Posterior vena cava (tissue), 2 donors: ENCODE data around the gene RGP1. TPM values are rescaled to one million over a fixed set of nuclear protein-coding genes. Genes with fewer than 3 reads are reported as not detected.

Experiments used
- DNase-seq: peaks from one replicate; pipeline ENCODE4 v3.0.0-alpha.2; 2020; ENCODE audit warnings: low spot score
- intact Hi-C, 2 donors: fragments of 100-400 bp; cut with DNase I; formaldehyde crosslinking; loops; one replicate each; pipeline versions ENCODE4 v1.14.1 to v1.14.2; 2022 to 2023
- total RNA-seq, 2 donors: library from RNA; stranded (reverse); fragmentation: NEBNext Ultra II Directional; extraction: Animal tissue kit (Norgen Biotek cat#: 25700); gene quantifications; one replicate each; pipeline ENCODE4 v1.2.1, GENCODE V29; 2021
- donor health status: DM: yes; HTN: yes; CAD: no.
- donor health status: DM: yes; HTN: yes; CAD: no.

RGP1 gene
- total RNA-seq, 2 donors from 2014 or later, result 27.8 to 29.5 TPM

- intact Hi-C loops, result no loop called here
- no peak for DNase-seq
These were observed 9.5 kb downstream of the RGP1 start for GRCh38 chr9:35758475-35759050.

DNA sequence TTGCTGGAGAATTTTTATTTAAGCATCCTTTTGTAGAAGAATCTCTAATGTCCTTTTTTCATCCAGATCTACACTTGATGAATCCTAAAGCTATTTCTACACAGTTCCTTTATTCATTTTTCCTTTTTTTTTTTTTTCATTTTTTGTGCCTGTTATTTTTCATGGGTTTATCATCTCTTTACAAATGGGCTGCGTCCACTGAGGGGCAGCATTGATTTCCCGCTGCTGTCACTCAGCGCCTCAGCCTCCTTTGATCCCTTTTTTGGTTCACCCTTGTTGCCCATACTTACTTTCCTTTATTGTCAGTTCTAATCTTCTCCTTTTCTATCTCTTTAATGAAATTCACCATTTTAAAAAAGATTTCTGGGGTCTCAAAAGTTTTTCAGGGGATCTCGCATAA, 10.7 kb downstream of the RGP1 start:
- intact Hi-C loops, result no loop called here
- DNase-seq, result no peak

GRCh38 chr9:35760651-35761050, 11.6 kb downstream of the RGP1 start:
- DNase-seq, result no peak
- intact Hi-C loops, result no loop called here

DNA sequence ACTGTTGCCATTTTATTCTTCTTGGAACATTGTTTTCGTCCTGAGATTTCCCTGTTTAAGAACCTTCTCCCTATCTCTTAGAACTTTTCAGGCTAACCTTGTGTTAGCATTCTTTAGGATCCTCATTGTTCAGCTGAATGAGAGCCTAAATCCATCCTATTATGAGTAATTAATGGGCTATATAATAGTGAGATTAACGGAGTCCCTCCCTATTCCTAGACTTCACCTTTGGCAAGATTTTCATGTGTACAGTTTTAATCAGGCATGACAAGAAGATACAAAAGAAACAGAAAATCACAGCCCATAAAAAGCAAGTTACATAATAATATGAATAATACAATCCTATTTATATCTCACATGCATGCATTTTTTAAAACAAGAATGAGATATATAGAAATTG, 14.1 kb downstream of the RGP1 start:
- intact Hi-C loops, result no loop called here
- no peak for DNase-seq

DNA sequence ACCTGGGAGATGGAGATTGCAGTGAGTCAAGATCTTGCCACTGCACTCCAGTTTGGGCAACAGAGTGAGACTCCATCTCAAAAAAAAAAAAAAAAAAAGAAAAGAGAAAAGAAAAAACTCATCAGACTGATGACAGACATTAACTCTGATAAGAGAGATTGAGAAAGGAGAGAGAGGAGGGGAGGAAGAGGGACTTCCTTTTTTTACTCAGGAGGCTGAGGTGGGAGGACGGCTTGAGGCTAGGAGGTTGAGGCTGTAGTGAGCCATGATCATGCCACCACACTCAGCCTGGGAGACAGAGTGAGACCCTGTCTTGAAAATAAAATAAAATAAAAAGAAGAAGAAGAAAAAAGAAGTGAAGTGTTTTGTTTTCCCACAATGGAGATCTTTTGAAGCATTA, 14.7 kb downstream of the RGP1 start:
- intact Hi-C loops, result no loop called here
- no peak for DNase-seq

- intact Hi-C loops, result no loop called here
- DNase-seq, result no peak
These were observed 17.9 kb downstream of the RGP1 start for GRCh38 chr9:35766997-35767396.

DNA sequence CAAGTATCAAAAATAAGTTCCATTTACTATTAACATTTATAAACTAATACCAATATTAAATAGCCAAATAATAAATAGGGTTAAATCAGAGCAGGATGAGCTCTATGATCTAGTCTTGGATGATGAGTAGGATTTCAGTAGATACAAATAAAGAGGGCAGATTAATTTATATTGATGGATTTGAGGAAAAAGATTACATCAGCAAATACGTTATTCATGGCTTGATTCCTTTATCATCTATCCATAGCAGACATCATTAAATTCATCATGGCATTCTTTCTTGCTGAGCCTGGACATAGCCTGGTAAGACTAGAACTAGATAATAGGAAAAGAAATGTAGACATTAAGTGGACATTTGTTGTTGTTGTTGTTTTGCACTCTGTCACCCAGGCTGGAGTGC, 18.4 kb downstream of the RGP1 start:
- intact Hi-C loops, result no loop called here

DNA sequence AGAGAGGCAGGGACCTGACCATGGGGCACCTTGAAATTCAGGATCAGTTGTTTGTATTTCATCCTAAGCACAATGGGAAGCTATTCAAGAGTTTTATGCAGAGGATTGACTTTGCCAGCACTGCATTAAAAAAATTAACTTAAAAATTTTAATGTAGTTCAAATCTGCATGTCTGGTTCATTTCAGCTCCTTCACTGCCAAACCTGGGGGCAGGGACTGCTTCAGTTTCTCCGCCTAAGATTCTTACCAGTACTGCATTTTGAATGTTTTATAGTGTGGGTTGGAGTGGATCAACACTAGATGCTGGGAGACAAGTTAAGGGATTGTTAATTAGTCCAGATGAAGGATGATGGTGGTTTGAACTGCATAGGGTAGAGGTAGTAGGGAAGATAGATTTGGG, 20.7 kb downstream of the RGP1 start:
- intact Hi-C loops, result no loop called here
- DNase-seq, result no peak

More for the DNA sequence above, 18.4 kb downstream of the RGP1 start:
- DNase-seq, result no peak

GRCh38 chr9:35771075-35771433, 22.0 kb downstream of the RGP1 start:
- no peak for DNase-seq
- intact Hi-C loops, result no loop called here

- intact Hi-C loops, result no loop called here
- DNase-seq, result no peak
These were observed 22.4 kb downstream of the RGP1 start for GRCh38 chr9:35771534-35771933.

DNA sequence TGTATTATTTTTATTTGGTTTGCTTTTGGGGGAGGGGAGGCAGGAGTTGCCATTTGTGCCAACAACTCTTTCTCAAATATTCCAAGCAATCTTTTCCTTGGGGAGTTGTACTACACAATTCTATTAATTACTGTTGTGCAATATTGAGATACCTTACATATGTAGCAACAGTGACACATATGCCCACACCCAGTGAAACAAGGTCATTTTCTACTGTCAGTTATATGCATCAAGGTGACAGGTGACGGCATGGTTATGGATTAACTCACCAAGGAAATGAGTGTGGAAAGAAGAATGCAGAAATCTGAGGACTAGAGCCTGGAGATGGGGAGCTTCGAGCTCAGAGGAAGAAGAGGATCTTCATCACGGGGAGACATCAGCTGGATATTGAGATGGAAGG, 22.9 kb downstream of the RGP1 start:
- no peak for DNase-seq
- intact Hi-C loops, result no loop called here

GRCh38 chr9:35774907-35775635, 26.0 kb downstream of the RGP1 start:
- intact Hi-C loops, result loop anchor here (1.0 to 5.0 kb wide), 2 partner anchors 10 to 117 kb away; no protein-coding TSS in a partner anchor
- no peak for DNase-seq

DNA sequence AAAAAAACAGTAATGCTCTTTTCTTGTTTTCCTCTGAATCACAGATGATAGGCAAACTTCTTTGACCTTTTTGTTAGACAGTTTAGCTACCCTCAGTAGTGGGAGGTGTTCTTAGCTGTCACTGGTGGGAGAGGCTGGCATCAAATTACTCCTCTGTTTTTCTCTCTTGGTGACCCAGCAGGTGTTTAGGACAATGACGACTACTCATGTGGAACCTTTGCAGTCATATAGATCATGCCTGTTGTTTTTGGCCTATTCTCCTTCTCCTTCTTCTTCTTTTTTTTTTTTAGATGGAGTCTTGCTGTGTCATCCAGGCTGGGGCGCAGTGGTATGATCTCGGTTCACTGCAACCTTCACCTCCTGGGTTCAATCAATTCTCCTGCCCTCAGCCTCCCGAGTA, 26.9 kb downstream of the RGP1 start:
- no peak for DNase-seq
- intact Hi-C loops, result loop anchor here in 1 of 2 donors (5.0 kb wide), 1 partner anchor 116 kb away; no protein-coding TSS in a partner anchor

DNA sequence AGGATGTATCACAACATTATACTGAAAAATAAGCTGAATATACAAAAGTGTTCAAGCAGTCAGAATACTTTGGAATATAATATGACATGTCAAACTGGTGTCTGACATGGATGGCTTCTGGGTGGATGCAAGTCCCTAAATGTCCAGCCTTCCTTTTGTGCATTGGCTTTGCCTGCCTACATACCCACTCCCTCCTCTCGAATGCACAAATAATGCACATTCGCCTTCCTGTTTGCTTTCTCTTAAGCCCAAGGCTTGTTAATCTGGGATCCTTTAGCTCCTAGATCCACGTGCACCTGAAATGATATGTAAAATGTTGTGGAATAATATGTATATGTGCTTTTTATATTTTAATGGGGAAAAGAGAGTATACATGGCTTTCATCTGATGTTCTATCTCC, 29.4 kb downstream of the RGP1 start:
- intact Hi-C loops, result loop anchor here in 1 of 2 donors (5.0 kb wide), 1 partner anchor 114 kb away; no protein-coding TSS in a partner anchor
- no peak for DNase-seq

- intact Hi-C loops, result loop anchor here in 1 of 2 donors (10.0 kb wide), 1 partner anchor 124 kb away; the partner anchor contains the start of genes HRCT1 and SPAAR
- no peak for DNase-seq
These were observed 32.0 kb downstream of the RGP1 start for GRCh38 chr9:35781066-35781465.

DNA sequence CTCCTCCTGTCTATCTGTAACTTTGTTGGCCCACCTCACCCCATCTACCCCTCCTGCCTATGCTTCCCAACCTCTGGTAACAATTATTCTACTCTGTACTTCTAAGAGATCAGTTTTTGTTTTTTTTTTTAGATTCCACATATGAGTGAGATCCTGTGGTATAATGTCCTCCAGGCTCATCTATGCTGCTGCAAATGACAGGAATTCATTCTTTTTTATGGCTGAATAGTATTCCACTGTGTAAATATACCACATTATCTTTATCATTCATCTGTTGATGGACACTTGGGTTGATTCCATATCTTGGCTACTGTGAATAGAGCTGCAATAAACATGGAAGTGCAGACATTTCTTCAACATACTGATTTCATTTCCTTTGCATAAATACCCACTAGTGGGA, 34.3 kb downstream of the RGP1 start:
- no peak for DNase-seq
- intact Hi-C loops, result loop anchor here in 1 of 2 donors (10.0 kb wide), 1 partner anchor 121 kb away; the partner anchor contains the start of genes HRCT1 and SPAAR

DNA sequence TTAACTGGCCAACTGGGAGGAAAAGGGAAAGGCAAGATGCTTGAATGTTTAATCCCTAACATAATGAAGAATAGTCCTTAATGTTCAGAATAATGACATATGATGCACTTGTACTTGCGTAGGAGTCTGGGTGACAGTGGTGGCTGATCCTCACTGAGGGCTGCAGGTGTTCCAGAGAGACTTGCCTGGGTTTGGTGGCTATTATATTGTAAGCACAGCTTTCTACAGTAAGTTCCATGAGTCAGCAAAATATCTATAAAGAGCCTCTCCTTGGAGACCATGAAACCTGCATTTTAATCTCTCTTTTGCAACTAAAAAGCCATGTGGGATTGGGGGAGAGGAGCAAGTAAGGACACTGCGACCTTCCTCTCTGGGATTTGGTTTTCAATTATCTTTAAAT, 40.5 kb downstream of the RGP1 start:
- DNase-seq, result no peak
- intact Hi-C loops, result loop anchor here in 1 of 2 donors (10.0 kb wide), 1 partner anchor 115 kb away; the partner anchor contains the start of genes HRCT1 and SPAAR

DNA sequence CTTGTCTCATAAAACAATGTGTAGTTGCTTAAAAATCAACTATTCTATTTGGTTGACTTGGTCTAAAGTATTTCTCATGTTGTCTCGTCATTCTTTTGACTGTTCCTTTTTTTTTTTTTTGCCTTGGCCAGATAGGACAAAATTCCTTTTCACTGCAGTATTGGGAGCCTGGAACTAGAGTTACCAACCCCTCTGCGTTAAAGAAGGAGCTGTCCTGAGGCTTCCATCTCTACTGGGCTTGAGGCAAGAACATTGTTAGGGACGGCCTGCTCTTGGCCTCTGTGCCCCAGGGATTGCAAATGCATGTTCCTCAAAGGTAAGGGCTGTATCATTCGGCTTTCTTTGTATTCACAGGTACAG, 40.9 kb downstream of the RGP1 start:
- DNase-seq, result no peak
- intact Hi-C loops, result loop anchor here in 1 of 2 donors (5.0 kb wide), 2 partner anchors 37 to 92 kb away; partner anchors contain the start of genes FAM221B and TMEM8B

DNA sequence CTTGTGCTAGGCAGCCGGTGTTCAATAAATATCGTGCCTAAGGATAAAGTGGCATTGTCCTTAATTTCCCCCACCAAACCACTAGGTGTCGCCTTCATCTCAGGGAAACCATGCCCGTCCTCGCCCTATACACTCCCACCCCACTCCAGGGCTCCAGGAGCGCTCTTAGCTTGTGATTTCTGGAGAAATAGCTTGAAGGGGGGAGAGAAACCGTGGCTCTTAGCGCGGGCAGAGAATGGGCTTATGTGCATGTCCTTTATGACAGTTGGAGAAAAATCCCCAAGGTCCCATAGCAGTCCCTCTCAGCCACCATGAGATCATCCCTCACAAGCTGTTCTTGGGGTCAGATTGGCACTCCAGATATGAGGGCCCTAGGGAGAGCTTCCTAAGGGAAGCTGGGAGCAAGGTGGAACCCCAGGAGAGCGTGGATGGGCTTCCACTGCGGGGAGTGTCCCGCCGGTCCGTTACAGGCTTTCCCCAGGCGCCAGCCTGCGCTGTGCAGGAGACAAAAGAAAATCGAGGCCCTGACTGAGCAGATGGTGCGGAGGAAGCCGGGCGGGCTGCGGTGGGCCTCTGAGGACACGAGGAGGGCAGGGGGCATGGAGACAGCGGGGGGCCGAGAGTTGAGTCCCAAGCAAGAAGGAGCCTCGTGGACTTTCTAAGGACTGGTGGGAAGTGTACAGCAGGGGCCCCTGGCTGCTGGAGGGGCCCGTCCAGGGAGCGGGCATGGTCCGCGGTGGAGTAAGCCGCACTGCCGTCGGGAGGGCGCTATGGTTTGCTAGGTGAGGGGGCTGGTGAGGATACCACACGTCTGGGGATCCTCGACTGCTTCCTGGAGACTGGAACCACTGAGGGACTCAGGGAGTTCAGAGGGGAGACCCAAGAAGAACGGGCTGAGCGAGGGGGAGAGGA, 41.6 kb downstream of the RGP1 start:
- peak; percentile 85 for DNase-seq
- intact Hi-C loops, result loop anchor here in 1 of 2 donors (5.0 kb wide), 2 partner anchors 37 to 92 kb away; partner anchors contain the start of genes FAM221B and TMEM8B
